ENCODE data around the gene MED23. TPM values are rescaled to one million over a fixed set of nuclear protein-coding genes. Genes with fewer than 3 reads are reported as not detected.

The MED23 gene
- total and polyA plus RNA-seq, 9 of the 15 experiments (the other 6 are each of a cell fraction or from before 2014, with no cell fraction given): 13.7 to 61.2 (median 27.2) TPM

DNA sequence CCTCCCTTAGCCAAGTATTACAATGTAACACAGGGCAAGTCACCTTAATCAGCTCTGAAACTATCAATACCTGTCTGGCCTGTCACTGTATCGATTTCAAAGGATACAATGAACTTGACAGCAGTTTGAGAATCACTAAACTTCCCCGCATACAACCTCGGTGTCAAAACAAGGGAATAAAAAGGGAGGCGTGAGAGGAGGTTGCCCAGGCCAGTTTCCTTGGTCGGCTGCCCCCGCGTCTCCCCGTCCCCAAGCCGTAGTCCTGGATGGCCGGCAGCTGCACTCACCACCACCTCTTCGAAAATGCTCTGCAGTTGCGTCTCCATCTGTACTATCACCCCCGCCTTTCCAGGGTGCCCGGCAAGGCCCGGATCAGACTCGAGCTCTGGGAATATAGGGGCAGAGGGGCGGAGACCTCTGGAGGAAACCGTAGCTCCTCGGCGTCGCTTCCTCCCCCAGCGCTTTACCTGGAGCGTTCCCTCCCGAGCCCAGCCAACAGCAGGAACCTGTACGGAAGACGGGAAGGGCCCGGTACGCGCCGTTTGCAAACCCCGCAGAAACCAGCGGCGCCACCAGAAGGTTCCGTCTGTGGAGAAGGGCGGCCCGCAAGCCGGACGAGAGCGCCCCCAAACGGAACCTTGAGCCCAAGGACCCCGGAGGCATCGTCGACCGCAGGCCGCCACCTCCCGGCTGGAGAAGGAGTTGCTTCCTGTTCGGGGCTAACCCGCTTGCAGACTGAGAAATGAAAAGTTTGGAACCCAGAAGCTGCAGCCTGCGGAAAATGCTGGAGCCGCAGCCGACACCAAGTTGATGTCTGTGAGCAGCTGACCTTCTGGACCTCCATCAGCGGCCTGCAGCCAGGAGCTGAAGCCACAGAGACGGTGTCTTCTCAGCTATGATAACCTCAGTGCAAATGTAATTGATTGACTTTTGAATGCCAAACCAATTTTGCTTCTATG lies at the start of gene MED23 (continued):
- TF ChIP-seq TCF7 (IDR thresholded peaks at IDR 0.05; ENCODE audit: borderline replicate concordance) (peak; percentile 83), SIN3B (IDR thresholded peaks at IDR 0.05; ENCODE audit: low read depth) (peak; percentile 97), TARDBP (IDR thresholded peaks at IDR 0.05) (peak; percentile 94; the same call in 1 of the 2 replicates), PML (IDR thresholded peaks at IDR 0.05; ENCODE audit: low read length) (peak; percentile 58; the same call in 1 of the 2 replicates), ETV1 (tag; conservative IDR thresholded peaks at IDR 0.05; ENCODE audit: low read depth) (peak; percentile 94)
- TF ChIP-seq, protein P1, sequence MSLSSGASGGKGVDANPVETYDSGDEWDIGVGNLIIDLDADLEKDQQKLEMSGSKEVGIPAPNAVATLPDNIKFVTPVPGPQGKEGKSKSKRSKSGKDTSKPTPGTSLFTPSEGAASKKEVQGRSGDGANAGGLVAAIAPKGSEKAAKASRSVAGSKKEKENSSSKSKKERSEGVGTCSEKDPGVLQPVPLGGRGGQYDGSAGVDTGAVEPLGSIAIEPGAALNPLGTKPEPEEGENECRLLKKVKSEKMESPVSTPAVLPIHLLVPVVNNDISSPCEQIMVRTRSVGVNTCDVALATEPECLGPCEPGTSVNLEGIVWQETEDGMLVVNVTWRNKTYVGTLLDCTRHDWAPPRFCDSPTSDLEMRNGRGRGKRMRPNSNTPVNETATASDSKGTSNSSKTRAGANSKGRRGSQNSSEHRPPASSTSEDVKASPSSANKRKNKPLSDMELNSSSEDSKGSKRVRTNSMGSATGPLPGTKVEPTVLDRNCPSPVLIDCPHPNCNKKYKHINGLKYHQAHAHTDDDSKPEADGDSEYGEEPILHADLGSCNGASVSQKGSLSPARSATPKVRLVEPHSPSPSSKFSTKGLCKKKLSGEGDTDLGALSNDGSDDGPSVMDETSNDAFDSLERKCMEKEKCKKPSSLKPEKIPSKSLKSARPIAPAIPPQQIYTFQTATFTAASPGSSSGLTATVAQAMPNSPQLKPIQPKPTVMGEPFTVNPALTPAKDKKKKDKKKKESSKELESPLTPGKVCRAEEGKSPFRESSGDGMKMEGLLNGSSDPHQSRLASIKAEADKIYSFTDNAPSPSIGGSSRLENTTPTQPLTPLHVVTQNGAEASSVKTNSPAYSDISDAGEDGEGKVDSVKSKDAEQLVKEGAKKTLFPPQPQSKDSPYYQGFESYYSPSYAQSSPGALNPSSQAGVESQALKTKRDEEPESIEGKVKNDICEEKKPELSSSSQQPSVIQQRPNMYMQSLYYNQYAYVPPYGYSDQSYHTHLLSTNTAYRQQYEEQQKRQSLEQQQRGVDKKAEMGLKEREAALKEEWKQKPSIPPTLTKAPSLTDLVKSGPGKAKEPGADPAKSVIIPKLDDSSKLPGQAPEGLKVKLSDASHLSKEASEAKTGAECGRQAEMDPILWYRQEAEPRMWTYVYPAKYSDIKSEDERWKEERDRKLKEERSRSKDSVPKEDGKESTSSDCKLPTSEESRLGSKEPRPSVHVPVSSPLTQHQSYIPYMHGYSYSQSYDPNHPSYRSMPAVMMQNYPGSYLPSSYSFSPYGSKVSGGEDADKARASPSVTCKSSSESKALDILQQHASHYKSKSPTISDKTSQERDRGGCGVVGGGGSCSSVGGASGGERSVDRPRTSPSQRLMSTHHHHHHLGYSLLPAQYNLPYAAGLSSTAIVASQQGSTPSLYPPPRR (CRISPR knock-in tag; IDR thresholded peaks at IDR 0.05; ENCODE audit: borderline replicate concordance): peak; percentile 83; the same call in 1 of the 2 replicates
- TF ChIP-seq, protein P2, sequence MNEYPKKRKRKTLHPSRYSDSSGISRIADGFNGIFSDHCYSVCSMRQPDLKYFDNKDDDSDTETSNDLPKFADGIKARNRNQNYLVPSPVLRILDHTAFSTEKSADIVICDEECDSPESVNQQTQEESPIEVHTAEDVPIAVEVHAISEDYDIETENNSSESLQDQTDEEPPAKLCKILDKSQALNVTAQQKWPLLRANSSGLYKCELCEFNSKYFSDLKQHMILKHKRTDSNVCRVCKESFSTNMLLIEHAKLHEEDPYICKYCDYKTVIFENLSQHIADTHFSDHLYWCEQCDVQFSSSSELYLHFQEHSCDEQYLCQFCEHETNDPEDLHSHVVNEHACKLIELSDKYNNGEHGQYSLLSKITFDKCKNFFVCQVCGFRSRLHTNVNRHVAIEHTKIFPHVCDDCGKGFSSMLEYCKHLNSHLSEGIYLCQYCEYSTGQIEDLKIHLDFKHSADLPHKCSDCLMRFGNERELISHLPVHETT (CRISPR knock-in tag; conservative IDR thresholded peaks at IDR 0.05 in 1 of 2, IDR thresholded peaks at IDR 0.05 in 1 of 2): peak in 1 of 2 experiments; percentile 94; a peak in 2 of 4 replicates
- TF ChIP-seq, protein P3, sequence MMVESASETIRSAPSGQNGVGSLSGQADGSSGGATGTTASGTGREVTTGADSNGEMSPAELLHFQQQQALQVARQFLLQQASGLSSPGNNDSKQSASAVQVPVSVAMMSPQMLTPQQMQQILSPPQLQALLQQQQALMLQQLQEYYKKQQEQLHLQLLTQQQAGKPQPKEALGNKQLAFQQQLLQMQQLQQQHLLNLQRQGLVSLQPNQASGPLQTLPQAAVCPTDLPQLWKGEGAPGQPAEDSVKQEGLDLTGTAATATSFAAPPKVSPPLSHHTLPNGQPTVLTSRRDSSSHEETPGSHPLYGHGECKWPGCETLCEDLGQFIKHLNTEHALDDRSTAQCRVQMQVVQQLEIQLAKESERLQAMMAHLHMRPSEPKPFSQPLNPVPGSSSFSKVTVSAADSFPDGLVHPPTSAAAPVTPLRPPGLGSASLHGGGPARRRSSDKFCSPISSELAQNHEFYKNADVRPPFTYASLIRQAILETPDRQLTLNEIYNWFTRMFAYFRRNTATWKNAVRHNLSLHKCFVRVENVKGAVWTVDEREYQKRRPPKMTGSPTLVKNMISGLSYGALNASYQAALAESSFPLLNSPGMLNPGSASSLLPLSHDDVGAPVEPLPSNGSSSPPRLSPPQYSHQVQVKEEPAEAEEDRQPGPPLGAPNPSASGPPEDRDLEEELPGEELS (CRISPR knock-in tag; IDR thresholded peaks at IDR 0.05; ENCODE audit: borderline replicate concordance): peak; percentile 92; the same call in 1 of the 2 replicates
- TF ChIP-seq, protein P4, sequence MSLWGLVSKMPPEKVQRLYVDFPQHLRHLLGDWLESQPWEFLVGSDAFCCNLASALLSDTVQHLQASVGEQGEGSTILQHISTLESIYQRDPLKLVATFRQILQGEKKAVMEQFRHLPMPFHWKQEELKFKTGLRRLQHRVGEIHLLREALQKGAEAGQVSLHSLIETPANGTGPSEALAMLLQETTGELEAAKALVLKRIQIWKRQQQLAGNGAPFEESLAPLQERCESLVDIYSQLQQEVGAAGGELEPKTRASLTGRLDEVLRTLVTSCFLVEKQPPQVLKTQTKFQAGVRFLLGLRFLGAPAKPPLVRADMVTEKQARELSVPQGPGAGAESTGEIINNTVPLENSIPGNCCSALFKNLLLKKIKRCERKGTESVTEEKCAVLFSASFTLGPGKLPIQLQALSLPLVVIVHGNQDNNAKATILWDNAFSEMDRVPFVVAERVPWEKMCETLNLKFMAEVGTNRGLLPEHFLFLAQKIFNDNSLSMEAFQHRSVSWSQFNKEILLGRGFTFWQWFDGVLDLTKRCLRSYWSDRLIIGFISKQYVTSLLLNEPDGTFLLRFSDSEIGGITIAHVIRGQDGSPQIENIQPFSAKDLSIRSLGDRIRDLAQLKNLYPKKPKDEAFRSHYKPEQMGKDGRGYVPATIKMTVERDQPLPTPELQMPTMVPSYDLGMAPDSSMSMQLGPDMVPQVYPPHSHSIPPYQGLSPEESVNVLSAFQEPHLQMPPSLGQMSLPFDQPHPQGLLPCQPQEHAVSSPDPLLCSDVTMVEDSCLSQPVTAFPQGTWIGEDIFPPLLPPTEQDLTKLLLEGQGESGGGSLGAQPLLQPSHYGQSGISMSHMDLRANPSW (CRISPR knock-in tag; IDR thresholded peaks at IDR 0.05): peak; percentile 95; the same call in 1 of the 2 replicates
- TF ChIP-seq, protein P5, sequence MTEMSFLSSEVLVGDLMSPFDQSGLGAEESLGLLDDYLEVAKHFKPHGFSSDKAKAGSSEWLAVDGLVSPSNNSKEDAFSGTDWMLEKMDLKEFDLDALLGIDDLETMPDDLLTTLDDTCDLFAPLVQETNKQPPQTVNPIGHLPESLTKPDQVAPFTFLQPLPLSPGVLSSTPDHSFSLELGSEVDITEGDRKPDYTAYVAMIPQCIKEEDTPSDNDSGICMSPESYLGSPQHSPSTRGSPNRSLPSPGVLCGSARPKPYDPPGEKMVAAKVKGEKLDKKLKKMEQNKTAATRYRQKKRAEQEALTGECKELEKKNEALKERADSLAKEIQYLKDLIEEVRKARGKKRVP (CRISPR knock-in tag; IDR thresholded peaks at IDR 0.05): 0 out of 2 replicates have a peak, but pooled peaks have one; percentile 52
- TF ChIP-seq, protein P6, sequence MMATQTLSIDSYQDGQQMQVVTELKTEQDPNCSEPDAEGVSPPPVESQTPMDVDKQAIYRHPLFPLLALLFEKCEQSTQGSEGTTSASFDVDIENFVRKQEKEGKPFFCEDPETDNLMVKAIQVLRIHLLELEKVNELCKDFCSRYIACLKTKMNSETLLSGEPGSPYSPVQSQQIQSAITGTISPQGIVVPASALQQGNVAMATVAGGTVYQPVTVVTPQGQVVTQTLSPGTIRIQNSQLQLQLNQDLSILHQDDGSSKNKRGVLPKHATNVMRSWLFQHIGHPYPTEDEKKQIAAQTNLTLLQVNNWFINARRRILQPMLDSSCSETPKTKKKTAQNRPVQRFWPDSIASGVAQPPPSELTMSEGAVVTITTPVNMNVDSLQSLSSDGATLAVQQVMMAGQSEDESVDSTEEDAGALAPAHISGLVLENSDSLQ (IDR thresholded peaks at IDR 0.05): peak; percentile 81
